ENCODE results near the gene NOTCH1. TPM values are rescaled to one million over a fixed set of nuclear protein-coding genes. Genes with fewer than 3 reads are reported as not detected.

Gene NOTCH1
- total and polyA plus RNA-seq, 2 experiments from 2014 or later: 7.1 to 20.9 TPM

DNA sequence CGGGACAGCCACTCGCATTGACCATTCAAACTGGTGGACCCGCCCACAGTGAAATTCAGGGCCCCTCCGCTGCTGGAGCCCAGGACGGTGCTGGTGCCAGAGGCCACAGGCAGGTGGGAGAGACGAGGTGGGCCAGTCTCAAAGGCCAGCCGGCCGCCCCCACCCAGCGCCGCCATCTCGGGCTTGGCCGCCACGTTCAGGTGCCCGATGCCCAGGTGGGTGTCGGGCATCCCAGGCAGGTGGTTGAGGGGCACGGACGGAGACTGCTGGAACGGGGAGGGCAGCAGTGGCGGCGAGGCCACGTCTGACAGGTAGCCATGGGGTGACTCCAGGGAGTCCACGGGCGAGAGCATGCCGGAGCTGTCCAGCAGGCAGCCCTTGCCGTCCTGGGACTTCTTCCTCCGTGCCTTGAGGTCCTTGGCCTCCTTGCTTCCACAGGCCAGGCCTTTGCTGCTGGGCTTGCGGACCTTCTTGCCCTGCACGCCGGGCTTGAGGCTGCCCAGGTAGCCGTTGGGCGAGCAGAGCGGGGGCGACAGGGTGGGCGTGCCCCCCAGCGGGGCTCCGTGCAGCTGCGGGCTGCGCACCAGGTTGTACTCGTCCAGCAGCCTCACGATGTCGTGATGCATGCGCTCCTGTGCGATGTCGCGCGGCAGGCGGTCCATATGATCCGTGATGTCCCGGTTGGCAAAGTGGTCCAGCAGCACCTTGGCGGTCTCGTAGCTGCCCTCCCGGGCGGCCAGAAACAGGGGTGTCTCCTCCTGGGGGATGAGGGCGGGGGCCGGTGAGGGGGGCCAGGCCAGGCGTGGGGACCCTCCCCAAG lies 48.8 kb downstream of the NOTCH1 start:
- no peak for TF ChIP-seq CTCF (IDR thresholded peaks at IDR 0.05; ENCODE audit: low read depth, low read length)
- Histone ChIP-seq H3K4me1 (ENCODE audit: low read depth) (no peaks in the 10 kb centered on the region), H3K27ac (no peak overlapping the region), H3K9me3 (ENCODE audit: low read depth) (no peaks in the 10 kb centered on the region), H3K27me3 (no peaks in the 10 kb centered on the region), H3K36me3 (peaks cover 6% of the 10 kb centered on the region), H3K4me3 (no peak overlapping the region)
- no peak for DNase-seq (ENCODE audit: low read depth in 1 of 2, low spot score in 1 of 2)

GRCh38 chr9:136496181-136496580 lies 49.7 kb downstream of the NOTCH1 start:
- H3K9me3 ChIP-seq (ENCODE audit: low read depth): no peaks in the 10 kb centered on the region
- H3K36me3 ChIP-seq: peaks cover 6% of the 10 kb centered on the region
- TF ChIP-seq CTCF (IDR thresholded peaks at IDR 0.05; ENCODE audit: low read depth, low read length): no peak
- H3K27me3 ChIP-seq: no peaks in the 10 kb centered on the region
- H3K4me3 ChIP-seq: no peak overlapping the region
- no peak overlapping the region for H3K27ac ChIP-seq
- H3K4me1 ChIP-seq (ENCODE audit: low read depth): no peaks in the 10 kb centered on the region
- DNase-seq (ENCODE audit: low read depth in 1 of 2, low spot score in 1 of 2): no peak

- no peaks in the 10 kb centered on the region for H3K27me3 ChIP-seq
- H3K4me3 ChIP-seq: no peak overlapping the region
- no peaks in the 10 kb centered on the region for H3K4me1 ChIP-seq (ENCODE audit: low read depth)
- no peaks in the 10 kb centered on the region for H3K9me3 ChIP-seq (ENCODE audit: low read depth)
- peaks cover 1% of the 10 kb centered on the region for H3K36me3 ChIP-seq
- no peak for TF ChIP-seq CTCF (IDR thresholded peaks at IDR 0.05; ENCODE audit: low read depth, low read length)
- no peak for DNase-seq (ENCODE audit: low read depth in 1 of 2, low spot score in 1 of 2)
- H3K27ac ChIP-seq: no peak overlapping the region
Measured at GRCh38 chr9:136495238-136495800, 50.5 kb downstream of the NOTCH1 start.

DNA sequence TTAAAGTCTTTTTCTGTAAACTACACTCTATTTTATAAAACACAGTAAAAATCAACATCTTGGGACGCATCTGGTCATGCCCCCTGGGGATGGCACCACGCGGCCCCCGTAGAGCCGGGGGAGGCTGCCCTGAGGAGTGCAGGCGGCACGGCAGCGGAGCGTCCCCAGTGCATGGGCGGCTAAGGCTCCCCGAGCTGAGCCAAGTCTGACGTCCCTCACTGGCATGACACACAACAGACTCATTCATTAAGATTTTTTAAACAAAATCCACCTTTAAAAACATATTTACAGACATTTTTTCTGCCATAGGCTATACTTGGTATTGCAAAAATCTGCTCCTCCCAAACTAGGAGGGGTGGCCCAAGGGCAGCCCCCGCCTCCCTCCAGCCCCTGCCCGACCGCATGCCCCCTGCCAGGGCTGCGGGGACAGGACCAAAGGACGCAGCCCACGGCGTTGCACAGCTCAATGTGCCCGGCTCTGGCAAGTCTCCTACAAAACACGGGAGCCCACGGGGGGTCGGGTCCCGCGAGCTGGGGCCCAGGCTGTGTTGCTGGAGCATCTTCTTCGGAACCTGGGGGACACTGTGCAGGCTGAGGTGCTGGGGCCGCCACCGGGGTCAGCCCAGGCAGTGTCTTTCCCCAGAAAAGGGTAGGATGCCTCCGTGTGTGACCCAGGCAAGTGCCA lies 51.2 kb downstream of the NOTCH1 start:
- no peak for TF ChIP-seq CTCF (IDR thresholded peaks at IDR 0.05; ENCODE audit: low read depth, low read length)
- Histone ChIP-seq H3K9me3 (ENCODE audit: low read depth) (no peaks in the 10 kb centered on the region), H3K36me3 (no peaks in the 10 kb centered on the region), H3K27ac (no peak overlapping the region), H3K4me3 (no peak overlapping the region), H3K27me3 (no peaks in the 10 kb centered on the region), H3K4me1 (ENCODE audit: low read depth) (no peaks in the 10 kb centered on the region)
- no peak for DNase-seq (ENCODE audit: low read depth in 1 of 2, low spot score in 1 of 2)

DNA sequence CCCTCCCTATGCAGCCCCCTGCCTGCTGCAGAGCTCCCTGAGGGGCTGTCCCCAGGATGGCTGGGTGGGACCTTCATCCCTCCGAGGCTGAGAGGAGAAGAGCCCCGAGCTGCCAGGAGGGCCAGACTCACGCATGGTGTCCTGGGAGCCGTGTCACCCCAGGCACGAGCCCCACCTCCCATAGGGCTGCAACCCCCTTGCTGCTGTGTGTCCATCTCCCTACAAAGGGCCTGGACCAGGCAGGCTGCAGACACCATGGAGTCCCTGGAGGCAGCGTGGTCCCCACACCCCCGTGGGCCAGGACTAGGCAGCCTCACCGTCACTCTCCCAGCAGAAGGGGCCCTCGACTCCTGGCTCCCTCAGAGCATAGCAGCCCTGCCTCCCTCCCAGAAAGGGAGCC lies 51.8 kb downstream of the NOTCH1 start:
- Histone ChIP-seq H3K9me3 (ENCODE audit: low read depth) (no peaks in the 10 kb centered on the region), H3K36me3 (no peaks in the 10 kb centered on the region), H3K4me3 (no peak overlapping the region), H3K27me3 (no peaks in the 10 kb centered on the region), H3K4me1 (ENCODE audit: low read depth) (no peaks in the 10 kb centered on the region), H3K27ac (no peak overlapping the region)
- TF ChIP-seq CTCF (IDR thresholded peaks at IDR 0.05; ENCODE audit: low read depth, low read length): no peak
- DNase-seq (ENCODE audit: low read depth in 1 of 2, low spot score in 1 of 2): no peak
